Tibial nerve (tissue), 4 donors: ENCODE results near the gene RARG.

Experiments
- CTCF ChIP-seq, 5 experiments: fragments of 200-600 bp in 3 of 5; fragments of 450-650 bp in 2 of 5; sonication (generic) in 3 of 5; IDR thresholded peaks; one replicate each; pipeline ENCODE4 v1.5.1; 2016 to 2019; ENCODE audit warnings: antibody characterized with exemption in 5 of 5, mild to moderate bottlenecking in 3 of 5, moderate library complexity in 2 of 5
- EP300 ChIP-seq, 2 donors: sonication (generic); formaldehyde crosslinking; IDR thresholded peaks; one replicate each; pipeline ENCODE4 v1.6.1; 2017; ENCODE audit warnings: antibody characterized with exemption in 2 of 2, mild to moderate bottlenecking in 1 of 2
- POLR2A ChIP-seq, 2 donors: fragments of 450-650 bp; IDR thresholded peaks; one replicate each; pipeline ENCODE4 v1.6.1; 2017; ENCODE audit warnings: antibody characterized with exemption in 2 of 2, mild to moderate bottlenecking in 2 of 2, moderate library complexity in 2 of 2

- no peak for TF ChIP-seq CTCF (IDR thresholded peaks at IDR 0.05)
- no peak for TF ChIP-seq POLR2A (IDR thresholded peaks at IDR 0.05)
- TF ChIP-seq EP300 (IDR thresholded peaks at IDR 0.05) = no peak
Observed at GRCh38 chr12:53259891-53260290, 27.9 kb upstream of the RARG start.
